G401 (cell line): Measurements from ENCODE around the gene C12orf43. TPM values are rescaled to one million over a fixed set of nuclear protein-coding genes. Genes with fewer than 3 reads are reported as not detected.

ENCODE experiments used
- DNase-seq: peaks from one replicate; pipeline ENCODE4 v3.0.0-alpha.2; 2015; ENCODE audit warnings: low spot score
- in situ Hi-C: cut with HindIII; loops from 2 replicates; pipeline ENCODE4 v1.10.0; 2016; ENCODE audit warnings: low sequenced_read_pairs, mixed read lengths
- total RNA-seq: library from RNA; depleted of rRNA; stranded (reverse); fragments of >200 nt; shearing (Covaris generic); gene quantifications from 2 replicates; pipeline ENCODE4 v1.2.3, GENCODE V29; 2014; rRNA removed

C12orf43 gene
- total RNA-seq, 1 experiment from 2014 or later = 37.1 TPM

GRCh38 chr12:120959111-120959878, 57.0 kb downstream of the C12orf43 start:
- no peak for DNase-seq
- in situ Hi-C loops = no loop called here

GRCh38 chr12:120956579-120957300, 59.5 kb downstream of the C12orf43 start:
- in situ Hi-C loops = no loop called here
- no peak for DNase-seq

- DNase-seq = no peak
- in situ Hi-C loops = no loop called here
Measured at GRCh38 chr12:120955232-120955631, 61.1 kb downstream of the C12orf43 start.

- in situ Hi-C loops = no loop called here
Measured at GRCh38 chr12:120950807-120951206, 65.5 kb downstream of the C12orf43 start.

More at GRCh38 chr12:120950807-120951206, 65.5 kb downstream of the C12orf43 start:
- no peak for DNase-seq

Other genes with a start within 250 kb of the C12orf43 start
- 12.0 and 12.2 TPM in 2 replicates for gene SPPL3, start 112.1 kb downstream of the C12orf43 start, total RNA-seq
- not detected in 2 replicates for gene HNF1A, start 37.9 kb downstream of the C12orf43 start, total RNA-seq
- gene OASL, start 22.8 kb upstream of the C12orf43 start, total RNA-seq = not detected in 2 replicates
- gene P2RX7, start 116.4 kb upstream of the C12orf43 start, total RNA-seq = not detected in 2 replicates
- gene P2RX4, start 193.6 kb upstream of the C12orf43 start, total RNA-seq = 20.7 and 48.2 TPM in 2 replicates